ENCODE data around the gene CELSR1. TPM values are rescaled to one million over a fixed set of nuclear protein-coding genes. Genes with fewer than 3 reads are reported as not detected.

Gene CELSR1
- total RNA-seq, 1 donor from 2014 or later: 14.2 TPM

GRCh38 chr22:46458525-46458924, 78.9 kb downstream of the CELSR1 start:
- DNase-seq: no peak

GRCh38 chr22:46457502-46458488, 79.6 kb downstream of the CELSR1 start:
- no peak for DNase-seq

- DNase-seq: no peak
Observed at GRCh38 chr22:46456818-46457163, 80.6 kb downstream of the CELSR1 start.

- no peak for DNase-seq
Observed at GRCh38 chr22:46455446-46455845, 82.0 kb downstream of the CELSR1 start.

GRCh38 chr22:46454504-46455269, 82.7 kb downstream of the CELSR1 start:
- DNase-seq: no peak

- no peak for DNase-seq
Observed at GRCh38 chr22:46453829-46454503, 83.5 kb downstream of the CELSR1 start.

GRCh38 chr22:46453006-46453828, 84.2 kb downstream of the CELSR1 start:
- no peak for DNase-seq

GRCh38 chr22:46452195-46453005, 85.0 kb downstream of the CELSR1 start:
- no peak for DNase-seq

- DNase-seq: no peak
Observed at GRCh38 chr22:46451741-46452140, 85.7 kb downstream of the CELSR1 start.

- DNase-seq: no peak
Observed at GRCh38 chr22:46450931-46451561, 86.4 kb downstream of the CELSR1 start.

GRCh38 chr22:46449974-46450745, 87.3 kb downstream of the CELSR1 start:
- no peak for DNase-seq

- no peak for DNase-seq
Observed at GRCh38 chr22:46449116-46449691, 88.2 kb downstream of the CELSR1 start.

- DNase-seq: no peak
Observed at GRCh38 chr22:46448333-46448732, 89.1 kb downstream of the CELSR1 start.

GRCh38 chr22:46447906-46448305, 89.5 kb downstream of the CELSR1 start:
- no peak for DNase-seq

- no peak for DNase-seq
Observed at GRCh38 chr22:46446799-46447198, 90.6 kb downstream of the CELSR1 start.

GRCh38 chr22:46445771-46446420, 91.5 kb downstream of the CELSR1 start:
- no peak for DNase-seq

GRCh38 chr22:46444390-46444854, 93.0 kb downstream of the CELSR1 start:
- no peak for DNase-seq

GRCh38 chr22:46443850-46444389, 93.5 kb downstream of the CELSR1 start:
- no peak for DNase-seq
